ENCODE data around the gene GID8.

The GID8 gene

DNA sequence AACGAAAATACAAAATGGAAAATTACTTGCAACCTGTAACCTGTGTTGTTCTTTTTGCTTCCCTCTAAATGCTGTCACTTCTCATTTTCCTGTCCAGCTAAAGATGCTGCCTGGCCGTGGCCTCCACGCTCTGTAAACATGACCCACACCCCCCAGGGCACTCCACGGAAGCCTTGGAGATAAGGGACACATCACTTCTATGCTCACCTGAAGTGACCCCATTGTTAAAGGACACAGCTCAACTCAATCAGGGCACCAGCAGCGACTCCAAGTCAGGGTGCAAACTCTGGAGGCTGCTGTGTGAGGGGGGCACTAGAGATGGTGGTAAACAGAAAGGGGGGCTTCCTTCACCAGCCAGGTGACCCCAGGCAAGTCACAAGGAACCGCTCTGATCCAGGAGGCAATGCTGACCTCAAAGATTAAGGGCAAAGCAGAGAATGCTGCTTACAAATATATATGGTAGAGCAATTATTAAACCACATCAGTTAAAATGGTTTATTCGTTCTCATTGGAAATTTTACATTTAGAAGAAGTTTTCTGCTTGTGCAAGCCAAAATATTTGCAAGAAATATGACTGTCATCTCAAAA is 24.8 kb upstream of the GID8 start:
- H4K20me1 ChIP-seq (ENCODE audit: control insufficient read depth, insufficient read depth, low read depth, low read length), result peaks cover 44% of the 10 kb centered on the region
- peaks cover 99% of the 10 kb centered on the region for H3K79me2 ChIP-seq (ENCODE audit: control insufficient read depth, low read length)
- H3K9me3 ChIP-seq (ENCODE audit: control insufficient read depth, insufficient read depth, low read length), result no peaks in the 10 kb centered on the region
- H3K4me3 ChIP-seq (ENCODE audit: low read length), result no peak overlapping the region
- H3K9me2 ChIP-seq (replicated peaks; ENCODE audit: control insufficient read depth, low read length), result no peaks in the 10 kb centered on the region
- peaks cover 17% of the 10 kb centered on the region for H3K4me1 ChIP-seq (ENCODE audit: control insufficient read depth, low read length)
- no peak for TF ChIP-seq EZH2phosphoT487 (IDR thresholded peaks at IDR 0.05; ENCODE audit: borderline replicate concordance, low read length)
- TF ChIP-seq, protein P1, sequence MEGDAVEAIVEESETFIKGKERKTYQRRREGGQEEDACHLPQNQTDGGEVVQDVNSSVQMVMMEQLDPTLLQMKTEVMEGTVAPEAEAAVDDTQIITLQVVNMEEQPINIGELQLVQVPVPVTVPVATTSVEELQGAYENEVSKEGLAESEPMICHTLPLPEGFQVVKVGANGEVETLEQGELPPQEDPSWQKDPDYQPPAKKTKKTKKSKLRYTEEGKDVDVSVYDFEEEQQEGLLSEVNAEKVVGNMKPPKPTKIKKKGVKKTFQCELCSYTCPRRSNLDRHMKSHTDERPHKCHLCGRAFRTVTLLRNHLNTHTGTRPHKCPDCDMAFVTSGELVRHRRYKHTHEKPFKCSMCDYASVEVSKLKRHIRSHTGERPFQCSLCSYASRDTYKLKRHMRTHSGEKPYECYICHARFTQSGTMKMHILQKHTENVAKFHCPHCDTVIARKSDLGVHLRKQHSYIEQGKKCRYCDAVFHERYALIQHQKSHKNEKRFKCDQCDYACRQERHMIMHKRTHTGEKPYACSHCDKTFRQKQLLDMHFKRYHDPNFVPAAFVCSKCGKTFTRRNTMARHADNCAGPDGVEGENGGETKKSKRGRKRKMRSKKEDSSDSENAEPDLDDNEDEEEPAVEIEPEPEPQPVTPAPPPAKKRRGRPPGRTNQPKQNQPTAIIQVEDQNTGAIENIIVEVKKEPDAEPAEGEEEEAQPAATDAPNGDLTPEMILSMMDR (IDR thresholded peaks at IDR 0.05; ENCODE audit: low read depth, low read length, poor library complexity, severe bottlenecking), result no peak
- H3K4me2 ChIP-seq (ENCODE audit: low read length), result no peak overlapping the region
- H3F3A ChIP-seq (ENCODE audit: control insufficient read depth, insufficient read depth), result peaks cover 3% of the 10 kb centered on the region
- peaks cover 89% of the 10 kb centered on the region for H3K36me3 ChIP-seq (ENCODE audit: control insufficient read depth, low read length)
- no peaks in the 10 kb centered on the region for H3K27me3 ChIP-seq (ENCODE audit: control insufficient read depth, low read length)
- H3K27ac ChIP-seq (ENCODE audit: low read depth, low read length), result no peak overlapping the region

DNA sequence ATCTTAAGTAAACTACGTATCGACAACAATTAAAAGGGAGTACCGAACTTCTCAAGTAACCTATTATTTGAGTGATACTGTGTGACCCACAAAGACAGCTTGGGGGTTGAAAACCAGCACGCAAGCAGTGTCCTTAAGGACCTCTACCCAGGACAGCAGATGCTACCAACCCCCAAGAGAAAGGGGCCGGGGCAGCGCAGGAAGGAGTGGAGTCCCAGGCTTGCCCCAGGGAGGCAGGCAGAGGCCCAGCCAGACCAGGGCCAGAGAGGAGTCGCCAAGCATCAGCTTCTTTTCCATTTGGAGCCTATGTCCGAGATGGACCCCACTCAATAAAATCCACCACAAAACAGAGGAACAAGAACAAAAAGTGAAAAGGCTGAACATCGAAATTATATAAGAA is 23.5 kb upstream of the GID8 start:
- H3K27ac ChIP-seq (ENCODE audit: low read depth, low read length), result no peak overlapping the region
- H3K4me1 ChIP-seq (ENCODE audit: control insufficient read depth, low read length), result peaks cover 30% of the 10 kb centered on the region
- H3K9me2 ChIP-seq (replicated peaks; ENCODE audit: control insufficient read depth, low read length), result no peaks in the 10 kb centered on the region
- no peaks in the 10 kb centered on the region for H3K27me3 ChIP-seq (ENCODE audit: control insufficient read depth, low read length)
- H3K4me3 ChIP-seq (ENCODE audit: low read length), result no peak overlapping the region
- peaks cover 14% of the 10 kb centered on the region for H3F3A ChIP-seq (ENCODE audit: control insufficient read depth, insufficient read depth)
- no peak for TF ChIP-seq EZH2phosphoT487 (IDR thresholded peaks at IDR 0.05; ENCODE audit: borderline replicate concordance, low read length)
- TF ChIP-seq, protein P1 (IDR thresholded peaks at IDR 0.05; ENCODE audit: low read depth, low read length, poor library complexity, severe bottlenecking), result no peak
- peaks cover 53% of the 10 kb centered on the region for H4K20me1 ChIP-seq (ENCODE audit: control insufficient read depth, insufficient read depth, low read depth, low read length)
- peaks cover 100% of the 10 kb centered on the region for H3K79me2 ChIP-seq (ENCODE audit: control insufficient read depth, low read length)
- H3K4me2 ChIP-seq (ENCODE audit: low read length), result no peak overlapping the region
- peaks cover 81% of the 10 kb centered on the region for H3K36me3 ChIP-seq (ENCODE audit: control insufficient read depth, low read length)
- no peaks in the 10 kb centered on the region for H3K9me3 ChIP-seq (ENCODE audit: control insufficient read depth, insufficient read depth, low read length)

DNA sequence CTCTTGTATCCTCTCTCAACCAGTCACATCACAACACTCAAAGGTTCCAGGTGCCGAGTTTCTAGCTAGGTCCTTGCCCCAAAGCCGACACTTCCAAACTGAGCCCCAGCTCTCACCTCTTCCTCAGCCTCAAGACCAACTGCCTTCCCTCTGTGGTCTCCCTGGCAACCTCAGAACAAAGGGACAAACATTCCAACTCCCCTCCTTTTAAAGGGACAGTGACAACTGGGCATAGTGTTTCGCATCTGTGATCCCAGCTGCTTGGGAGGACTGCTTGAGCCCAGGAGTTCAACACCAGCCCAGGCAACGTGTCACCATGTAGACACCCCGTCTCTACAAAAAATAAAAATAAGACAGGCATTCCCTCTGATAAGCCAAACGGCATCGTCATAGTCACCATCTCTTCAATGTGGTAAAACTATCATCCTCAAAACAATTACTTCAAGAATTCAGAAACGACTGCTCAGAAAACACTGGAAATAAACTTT is 22.9 kb upstream of the GID8 start:
- H3K4me1 ChIP-seq (ENCODE audit: control insufficient read depth, low read length), result peaks cover 35% of the 10 kb centered on the region
- no peaks in the 10 kb centered on the region for H3K9me3 ChIP-seq (ENCODE audit: control insufficient read depth, insufficient read depth, low read length)
- TF ChIP-seq, protein P1 (IDR thresholded peaks at IDR 0.05; ENCODE audit: low read depth, low read length, poor library complexity, severe bottlenecking), result no peak
- TF ChIP-seq EZH2phosphoT487 (IDR thresholded peaks at IDR 0.05; ENCODE audit: borderline replicate concordance, low read length), result no peak
- H3K4me2 ChIP-seq (ENCODE audit: low read length), result no peak overlapping the region
- no peak overlapping the region for H3K27ac ChIP-seq (ENCODE audit: low read depth, low read length)
- H3K27me3 ChIP-seq (ENCODE audit: control insufficient read depth, low read length), result no peaks in the 10 kb centered on the region
- peaks cover 16% of the 10 kb centered on the region for H3F3A ChIP-seq (ENCODE audit: control insufficient read depth, insufficient read depth)
- peaks cover 79% of the 10 kb centered on the region for H3K36me3 ChIP-seq (ENCODE audit: control insufficient read depth, low read length)
- peaks cover 100% of the 10 kb centered on the region for H3K79me2 ChIP-seq (ENCODE audit: control insufficient read depth, low read length)
- peaks cover 58% of the 10 kb centered on the region for H4K20me1 ChIP-seq (ENCODE audit: control insufficient read depth, insufficient read depth, low read depth, low read length)
- H3K9me2 ChIP-seq (replicated peaks; ENCODE audit: control insufficient read depth, low read length), result no peaks in the 10 kb centered on the region
- no peak overlapping the region for H3K4me3 ChIP-seq (ENCODE audit: low read length)
